MG63 (cell line): ENCODE results near the gene TIMM29. TPM values are rescaled to one million over a fixed set of nuclear protein-coding genes. Genes with fewer than 3 reads are reported as not detected.
A peak's percentile ranks its signal among the peaks of the same experiment; 100 is the strongest.

Experiments
- DNase-seq: peaks from one replicate; pipeline ENCODE4 v3.0.0-alpha.2; 2020
- H3K27me3 ChIP-seq: fragments of 250-450 bp; sonication (Bioruptor Pico); 2 replicates; pipeline ENCODE4 v1.5.1; 2020; ENCODE audit warnings: mild to moderate bottlenecking, moderate library complexity
- H3K36me3 ChIP-seq: fragments of 250-450 bp; sonication (Bioruptor Pico); 2 replicates; pipeline ENCODE4 v1.5.1; 2020; ENCODE audit warnings: mild to moderate bottlenecking, moderate library complexity
- H3K4me3 ChIP-seq: fragments of 250-450 bp; sonication (Bioruptor Pico); 2 replicates; pipeline ENCODE4 v1.5.1; 2020; ENCODE audit warnings: mild to moderate bottlenecking, moderate library complexity
- H3K9me3 ChIP-seq: fragments of 250-450 bp; sonication (Bioruptor Pico); 2 replicates; pipeline ENCODE4 v1.5.1; 2020; ENCODE audit warnings: mild to moderate bottlenecking, moderate library complexity
- total RNA-seq: library from RNA; depleted of rRNA; stranded (reverse); fragments of >200 nt; shearing (Covaris generic); gene quantifications from 2 replicates; pipeline ENCODE4 v1.2.3, GENCODE V29; 2014; ENCODE audit warnings: low replicate concordance

TIMM29 gene
- total RNA-seq, 1 experiment from 2014 or later, result 39.2 TPM

DNA sequence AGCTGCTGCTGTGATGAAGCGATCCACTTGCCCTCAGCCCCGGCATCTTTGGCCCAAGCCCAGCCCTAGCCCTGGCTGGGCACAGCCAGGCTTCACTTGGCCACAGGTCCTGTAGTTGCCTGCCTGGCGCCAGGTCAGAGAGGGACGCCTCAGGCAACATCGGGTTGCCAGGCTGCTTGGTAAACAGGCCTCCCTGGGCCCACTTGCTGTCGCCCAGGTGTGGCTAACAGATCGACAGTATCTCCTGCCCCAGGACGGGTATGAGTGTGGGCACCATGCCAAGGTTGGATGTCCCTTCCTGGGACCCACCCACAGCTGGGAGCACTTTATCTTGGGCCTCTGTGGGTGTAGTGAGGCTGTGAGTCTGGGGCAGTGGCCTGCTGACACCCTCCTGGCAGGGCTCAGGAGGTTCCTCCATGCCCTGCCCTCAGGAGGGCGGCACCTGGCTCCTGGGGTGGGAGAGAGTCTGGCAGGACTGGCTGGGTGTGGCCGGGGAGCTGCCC lies 29.4 kb upstream of the TIMM29 start:
- DNase-seq, result peak; percentile 34
- H3K9me3 ChIP-seq, result no peaks in the 10 kb centered on the region
- no peak overlapping the region for H3K4me3 ChIP-seq
- H3K36me3 ChIP-seq, result peaks cover 7% of the 10 kb centered on the region
- no peaks in the 10 kb centered on the region for H3K27me3 ChIP-seq

DNA sequence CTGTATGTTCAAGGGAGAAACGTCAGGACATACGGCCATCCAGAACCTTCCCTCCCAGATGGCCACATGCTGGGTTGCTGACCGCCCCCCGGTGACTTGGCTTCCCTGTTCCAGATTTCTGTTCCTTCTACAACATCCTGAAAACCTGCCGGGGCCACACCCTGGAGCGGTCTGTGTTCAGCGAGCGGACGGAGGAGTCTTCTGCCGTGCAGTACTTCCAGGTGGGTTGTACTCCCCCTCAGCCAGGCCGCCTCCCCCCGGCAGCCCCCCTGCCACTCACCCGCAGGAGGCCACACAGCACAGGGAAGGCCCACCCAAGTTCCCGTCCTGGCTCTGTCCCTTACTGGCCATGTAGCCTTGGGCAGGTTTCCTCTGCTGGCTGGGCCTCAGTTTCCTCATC lies 20.7 kb upstream of the TIMM29 start:
- Histone ChIP-seq H3K36me3 (peaks cover 44% of the 10 kb centered on the region), H3K4me3 (no peak overlapping the region), H3K9me3 (no peaks in the 10 kb centered on the region), H3K27me3 (no peaks in the 10 kb centered on the region)
- DNase-seq, result no peak

DNA sequence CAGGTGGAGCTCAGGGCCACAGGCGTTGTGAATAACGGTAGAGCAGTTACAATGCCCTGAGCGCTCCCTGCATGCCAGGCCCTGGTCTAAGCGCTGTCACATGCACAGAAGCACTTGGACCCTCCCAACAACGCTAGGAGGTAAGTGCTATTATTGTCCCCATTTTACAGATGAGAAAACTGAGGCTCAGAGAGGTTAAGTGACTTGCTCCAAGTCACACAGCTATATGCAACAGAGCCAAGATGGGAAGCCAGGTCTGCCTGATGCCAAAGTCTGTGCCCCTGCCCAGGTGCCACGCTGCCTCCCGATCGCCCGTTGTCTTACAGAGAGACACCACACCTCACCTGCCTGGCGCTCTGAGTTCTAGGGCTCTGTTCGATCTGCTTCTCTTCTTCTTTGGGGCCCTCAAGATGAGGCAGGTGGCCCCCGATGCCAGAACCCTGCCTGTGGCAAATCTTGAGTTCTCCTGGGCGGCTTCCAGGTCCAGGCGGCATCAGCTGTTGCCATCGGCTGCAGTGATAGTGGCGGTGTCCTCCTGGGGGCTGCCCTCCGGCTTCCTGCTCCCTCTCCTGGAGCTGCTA lies 20.1 kb upstream of the TIMM29 start:
- H3K36me3 ChIP-seq, result peaks cover 46% of the 10 kb centered on the region
- H3K27me3 ChIP-seq, result no peaks in the 10 kb centered on the region
- no peak overlapping the region for H3K4me3 ChIP-seq
- H3K9me3 ChIP-seq, result no peaks in the 10 kb centered on the region
- no peak for DNase-seq

DNA sequence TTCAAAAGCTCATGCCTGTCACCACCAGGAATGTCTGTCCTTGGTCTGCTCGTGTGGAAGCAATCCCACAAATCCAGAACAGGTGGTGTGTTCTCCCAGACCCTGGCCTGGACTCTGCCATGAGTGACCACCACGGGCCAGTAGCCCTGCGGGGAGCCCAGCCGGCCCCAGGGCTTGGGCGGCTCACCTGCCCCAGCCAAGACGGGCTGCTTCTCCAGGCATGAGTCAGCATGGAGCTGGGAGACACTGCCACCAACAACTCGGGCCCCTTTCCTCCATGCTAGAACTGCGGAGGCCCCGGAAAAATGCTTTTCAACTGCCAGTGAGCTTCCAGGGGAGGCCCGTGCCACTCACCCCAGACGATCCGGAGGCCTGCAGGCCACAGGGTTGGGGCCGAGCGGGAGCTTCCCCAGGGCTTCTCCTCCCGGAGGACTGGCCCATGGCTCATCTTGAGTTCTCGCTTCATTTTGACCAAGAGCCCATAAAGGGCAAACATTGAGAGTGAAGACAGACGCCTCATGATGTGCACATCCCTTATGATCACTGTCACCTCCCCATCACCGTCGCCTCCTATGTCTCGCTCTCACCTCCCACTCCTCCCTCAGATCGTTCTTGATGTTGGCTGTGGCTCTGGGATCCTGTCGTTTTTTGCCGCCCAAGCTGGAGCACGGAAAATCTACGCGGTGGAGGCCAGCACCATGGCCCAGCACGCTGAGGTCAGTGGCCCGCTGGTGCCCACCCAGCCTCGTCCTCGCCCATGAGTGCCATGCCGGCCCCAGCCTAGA lies 16.8 kb upstream of the TIMM29 start:
- Histone ChIP-seq H3K36me3 (peaks cover 67% of the 10 kb centered on the region), H3K4me3 (no peak overlapping the region), H3K27me3 (no peaks in the 10 kb centered on the region), H3K9me3 (no peaks in the 10 kb centered on the region)
- no peak for DNase-seq

DNA sequence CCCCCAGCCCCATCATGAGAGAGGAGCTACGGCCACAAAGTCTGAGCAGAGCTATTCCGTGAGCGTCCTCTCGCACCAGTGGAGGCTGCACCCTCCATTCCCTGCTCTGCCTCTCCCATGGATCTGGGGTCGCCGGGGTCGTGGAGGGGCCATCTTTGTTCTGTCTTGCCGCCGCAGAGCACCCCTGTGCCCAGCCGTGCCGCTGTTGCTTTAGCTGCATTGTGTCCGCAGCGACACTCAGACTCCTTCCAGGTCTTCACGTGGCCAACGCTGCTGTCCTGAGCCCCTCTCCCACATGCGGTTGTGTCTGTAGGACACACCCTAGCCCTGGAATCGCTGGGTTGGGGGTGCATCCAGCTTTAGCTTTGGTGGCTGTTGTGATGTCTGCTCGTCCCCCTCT lies 16.0 kb upstream of the TIMM29 start:
- no peak overlapping the region for H3K4me3 ChIP-seq
- no peaks in the 10 kb centered on the region for H3K9me3 ChIP-seq
- H3K27me3 ChIP-seq, result no peaks in the 10 kb centered on the region
- DNase-seq, result no peak
- peaks cover 72% of the 10 kb centered on the region for H3K36me3 ChIP-seq

DNA sequence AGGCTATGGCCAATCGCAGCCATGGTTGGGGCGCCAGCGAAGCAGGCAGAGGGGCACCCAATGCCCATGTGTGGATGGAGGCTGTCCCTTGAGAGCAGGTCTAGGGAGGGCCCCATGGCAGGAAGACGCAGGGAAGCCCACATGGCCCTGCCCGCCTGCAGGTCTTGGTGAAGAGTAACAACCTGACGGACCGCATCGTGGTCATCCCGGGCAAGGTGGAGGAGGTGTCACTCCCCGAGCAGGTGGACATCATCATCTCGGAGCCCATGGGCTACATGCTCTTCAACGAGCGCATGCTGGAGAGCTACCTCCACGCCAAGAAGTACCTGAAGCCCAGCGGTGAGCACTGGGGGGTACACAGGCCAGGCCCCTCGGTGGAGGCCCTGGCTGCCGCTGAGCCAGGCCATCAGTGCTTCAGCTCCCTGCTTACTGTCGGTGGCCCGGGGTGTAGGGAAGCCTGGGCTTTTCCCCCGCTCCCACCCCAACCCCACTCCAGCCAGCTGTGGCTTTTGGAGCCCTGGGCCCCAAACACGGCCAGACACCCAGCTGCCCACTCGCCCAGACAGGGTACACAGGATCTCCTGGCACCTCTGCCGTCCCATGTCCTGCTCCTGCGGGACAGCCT lies 14.8 kb upstream of the TIMM29 start:
- H3K4me3 ChIP-seq, result no peak overlapping the region
- no peak for DNase-seq
- H3K36me3 ChIP-seq, result peaks cover 68% of the 10 kb centered on the region
- no peaks in the 10 kb centered on the region for H3K9me3 ChIP-seq
- H3K27me3 ChIP-seq, result no peaks in the 10 kb centered on the region

DNA sequence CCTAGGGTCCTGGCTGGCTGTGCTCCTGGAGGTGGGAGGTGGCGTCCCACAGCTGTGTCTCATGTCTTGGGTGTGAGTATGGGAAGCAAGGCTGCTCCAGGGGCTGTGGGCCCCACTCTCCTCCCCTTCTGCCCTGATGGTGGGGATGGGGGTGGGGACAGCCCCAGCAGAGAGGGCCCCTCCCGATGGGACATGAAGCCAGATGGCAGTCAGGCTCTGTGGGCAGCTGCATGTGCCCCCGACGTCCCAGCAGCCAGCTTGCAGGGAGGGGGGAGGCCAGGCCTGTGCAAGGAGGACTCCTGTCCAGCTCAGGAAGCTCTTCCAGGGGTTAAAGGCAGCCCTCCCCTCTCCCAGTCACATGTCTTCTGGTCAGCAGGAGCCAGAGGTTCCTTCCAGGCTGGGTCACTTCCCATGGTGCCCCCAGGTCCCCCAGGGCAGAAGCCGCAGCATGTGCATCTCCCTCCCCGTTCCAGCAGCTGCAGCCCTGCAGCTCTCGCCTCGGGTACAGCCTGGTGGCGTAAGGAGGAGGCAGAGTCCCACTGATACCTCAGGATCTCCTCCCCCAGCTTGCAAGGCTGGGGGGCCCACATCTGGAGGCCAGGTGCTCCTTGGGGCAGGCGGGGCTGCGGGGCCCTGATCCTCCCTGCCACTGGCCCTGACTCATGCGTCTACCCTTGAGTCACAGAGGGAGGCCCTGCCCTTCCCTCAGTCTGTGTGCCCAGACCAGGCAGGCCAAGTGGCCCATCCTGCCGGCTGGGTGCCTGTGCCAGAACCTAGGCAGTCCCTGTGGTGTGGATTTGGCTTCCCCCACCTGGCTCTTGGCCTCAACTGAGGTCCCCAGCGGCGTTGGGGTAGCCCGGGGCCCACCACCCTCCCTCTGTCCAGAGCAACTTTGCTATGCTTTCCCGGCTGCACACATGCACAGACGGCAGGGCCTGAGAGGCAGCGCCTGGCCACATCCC lies 13.2 kb upstream of the TIMM29 start:
- H3K36me3 ChIP-seq, result peaks cover 69% of the 10 kb centered on the region
- H3K9me3 ChIP-seq, result no peaks in the 10 kb centered on the region
- H3K27me3 ChIP-seq, result no peaks in the 10 kb centered on the region
- H3K4me3 ChIP-seq, result no peak overlapping the region
- peak; percentile 89 for DNase-seq

DNA sequence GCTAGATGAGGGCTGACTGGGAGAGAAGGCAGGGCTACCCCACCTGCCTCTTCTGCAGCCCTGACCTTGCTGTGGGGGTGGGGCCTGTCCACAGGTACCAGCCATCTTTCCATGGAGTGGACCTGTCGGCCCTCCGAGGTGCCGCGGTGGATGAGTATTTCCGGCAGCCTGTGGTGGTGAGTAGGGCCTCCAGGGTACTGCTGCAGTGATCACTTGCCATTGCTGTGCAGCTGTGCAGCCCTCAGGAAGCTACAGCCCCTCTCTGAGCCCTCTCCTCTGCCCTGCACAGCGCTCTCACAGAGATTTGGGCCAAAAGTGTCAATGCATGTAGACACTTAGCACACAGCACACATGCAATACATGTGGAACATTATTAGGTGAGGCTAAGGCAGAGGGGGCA lies 12.0 kb upstream of the TIMM29 start:
- H3K27me3 ChIP-seq, result no peaks in the 10 kb centered on the region
- no peaks in the 10 kb centered on the region for H3K9me3 ChIP-seq
- DNase-seq, result no peak
- H3K4me3 ChIP-seq, result no peak overlapping the region
- peaks cover 71% of the 10 kb centered on the region for H3K36me3 ChIP-seq

DNA sequence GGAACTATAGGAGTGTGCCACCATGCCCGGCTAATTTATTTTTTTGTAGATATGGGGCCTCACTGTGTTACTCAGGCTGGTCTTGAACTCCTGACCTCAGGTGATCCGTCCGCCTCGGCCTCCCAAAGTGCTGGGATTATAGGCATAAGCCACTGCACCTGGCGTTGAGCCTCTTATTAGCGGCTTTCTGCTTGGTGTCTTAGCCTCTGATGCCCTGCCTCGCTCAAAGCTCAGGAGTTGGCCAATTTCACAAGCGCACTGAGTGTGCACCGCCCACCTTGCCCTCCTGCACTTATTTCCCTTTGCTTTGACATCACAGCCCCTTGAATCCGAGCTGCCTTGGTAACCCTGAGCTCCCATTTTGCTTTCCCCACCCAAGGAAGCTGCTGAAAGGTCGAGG lies 10.3 kb upstream of the TIMM29 start:
- no peaks in the 10 kb centered on the region for H3K9me3 ChIP-seq
- H3K36me3 ChIP-seq, result peaks cover 76% of the 10 kb centered on the region
- no peak for DNase-seq

DNA sequence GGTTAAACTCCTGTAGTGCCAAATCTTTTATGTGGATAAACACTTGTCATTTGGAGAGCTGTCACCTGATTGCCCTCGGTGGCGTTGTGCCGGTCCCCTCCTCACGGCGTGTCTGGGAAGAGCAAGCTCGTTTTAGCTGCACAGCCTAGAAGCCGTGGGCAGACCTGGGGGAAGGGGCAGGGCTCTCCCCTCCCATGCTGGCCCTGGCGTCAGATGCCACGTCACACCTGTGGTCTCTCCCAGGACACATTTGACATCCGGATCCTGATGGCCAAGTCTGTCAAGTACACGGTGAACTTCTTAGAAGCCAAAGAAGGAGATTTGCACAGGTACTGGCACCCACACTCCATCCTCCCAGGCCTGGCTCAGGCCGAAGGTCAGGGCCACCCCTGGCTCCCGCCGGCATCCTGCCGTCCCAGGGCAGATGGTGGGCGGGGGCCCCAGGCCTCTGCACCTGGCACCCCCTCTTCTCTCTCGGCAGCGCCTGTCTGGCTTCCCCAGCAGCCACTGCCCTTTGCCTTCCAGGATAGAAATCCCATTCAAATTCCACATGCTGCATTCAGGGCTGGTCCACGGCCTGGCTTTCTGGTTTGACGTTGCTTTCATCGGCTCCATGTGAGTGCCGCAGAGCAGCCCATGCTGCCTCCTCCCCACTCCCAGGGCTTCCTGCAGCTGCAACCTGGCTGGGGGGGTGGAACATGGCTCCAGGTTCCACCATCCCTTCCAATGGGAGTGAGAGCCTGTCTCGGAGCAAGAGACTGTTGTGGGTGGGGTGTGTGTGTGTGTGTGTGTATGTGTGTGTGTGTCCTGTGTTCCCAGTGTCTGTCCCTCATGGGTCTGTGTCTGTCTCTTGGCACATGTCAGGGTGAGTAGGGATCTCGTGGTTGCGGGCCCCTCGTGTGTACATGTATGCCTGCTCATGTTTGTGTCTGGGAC lies 9.0 kb upstream of the TIMM29 start:
- peaks cover 83% of the 10 kb centered on the region for H3K36me3 ChIP-seq

More for the DNA sequence above, 10.3 kb upstream of the TIMM29 start:
- no peak overlapping the region for H3K4me3 ChIP-seq
- no peaks in the 10 kb centered on the region for H3K27me3 ChIP-seq

DNA sequence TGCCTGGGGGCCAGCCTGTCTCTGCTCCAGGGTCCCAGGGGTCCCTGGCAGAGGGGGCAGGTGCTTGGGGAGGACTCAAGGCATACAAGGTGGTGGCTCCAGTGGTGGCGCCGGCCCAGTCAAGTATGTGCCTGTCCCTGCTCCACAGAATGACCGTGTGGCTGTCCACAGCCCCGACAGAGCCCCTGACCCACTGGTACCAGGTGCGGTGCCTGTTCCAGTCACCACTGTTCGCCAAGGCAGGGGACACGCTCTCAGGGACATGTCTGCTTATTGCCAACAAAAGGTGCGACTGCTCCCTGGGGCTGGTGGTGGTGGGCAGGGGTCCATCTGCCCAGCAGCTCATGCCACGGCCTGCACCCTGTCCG lies 8.3 kb upstream of the TIMM29 start:
- Histone ChIP-seq H3K36me3 (peaks cover 80% of the 10 kb centered on the region), H3K4me3 (no peak overlapping the region), H3K27me3 (no peaks in the 10 kb centered on the region), H3K9me3 (no peaks in the 10 kb centered on the region)
- DNase-seq, result no peak

More for the DNA sequence above, 9.0 kb upstream of the TIMM29 start:
- Histone ChIP-seq H3K4me3 (no peak overlapping the region), H3K27me3 (no peaks in the 10 kb centered on the region), H3K9me3 (no peaks in the 10 kb centered on the region)
- no peak for DNase-seq

DNA sequence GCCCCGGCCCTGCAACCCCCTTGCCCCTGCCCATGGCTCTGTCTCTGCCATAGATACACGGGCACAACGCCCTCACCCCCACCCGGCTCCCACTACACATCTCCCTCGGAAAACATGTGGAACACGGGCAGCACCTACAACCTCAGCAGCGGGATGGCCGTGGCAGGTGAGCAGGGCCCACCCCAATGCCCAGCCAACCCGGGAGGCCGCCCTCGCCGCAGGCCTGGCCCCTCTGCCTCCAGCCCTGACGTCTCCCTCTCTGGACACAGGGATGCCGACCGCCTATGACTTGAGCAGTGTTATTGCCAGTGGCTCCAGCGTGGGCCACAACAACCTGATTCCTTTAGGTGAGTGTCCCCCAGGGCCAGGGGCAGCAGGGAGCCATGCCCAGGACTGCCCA lies 7.8 kb upstream of the TIMM29 start:
- no peak overlapping the region for H3K4me3 ChIP-seq
- DNase-seq, result no peak
- H3K36me3 ChIP-seq, result peaks cover 78% of the 10 kb centered on the region
- H3K27me3 ChIP-seq, result no peaks in the 10 kb centered on the region
- H3K9me3 ChIP-seq, result no peaks in the 10 kb centered on the region

DNA sequence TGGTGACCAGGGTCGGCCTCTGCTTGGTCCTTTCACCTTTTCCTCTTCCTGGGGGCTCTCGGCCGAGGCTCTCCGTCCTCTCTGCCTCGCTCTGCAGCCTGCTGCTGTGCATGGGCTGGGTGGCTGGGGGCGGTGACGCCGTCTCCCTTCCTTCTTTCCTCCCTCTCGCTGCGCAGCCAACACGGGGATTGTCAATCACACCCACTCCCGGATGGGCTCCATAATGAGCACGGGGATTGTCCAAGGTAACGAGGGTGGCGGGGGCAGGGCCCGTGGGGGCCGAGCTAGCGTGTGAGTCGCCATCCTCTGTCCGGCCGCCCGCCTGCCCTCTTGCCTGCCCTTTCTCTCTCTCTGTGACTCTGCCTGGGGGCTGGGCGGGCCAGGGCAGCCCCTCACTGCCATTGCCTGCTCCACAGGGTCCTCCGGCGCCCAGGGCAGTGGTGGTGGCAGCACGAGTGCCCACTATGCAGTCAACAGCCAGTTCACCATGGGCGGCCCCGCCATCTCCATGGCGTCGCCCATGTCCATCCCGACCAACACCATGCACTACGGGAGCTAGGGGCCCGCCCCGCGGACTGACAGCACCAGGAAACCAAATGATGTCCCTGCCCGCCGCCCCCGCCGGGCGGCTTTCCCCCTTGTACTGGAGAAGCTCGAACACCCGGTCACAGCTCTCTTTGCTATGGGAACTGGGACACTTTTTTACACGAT lies 7.3 kb upstream of the TIMM29 start:
- Histone ChIP-seq H3K27me3 (no peaks in the 10 kb centered on the region), H3K9me3 (no peaks in the 10 kb centered on the region)
- no peak for DNase-seq

DNA sequence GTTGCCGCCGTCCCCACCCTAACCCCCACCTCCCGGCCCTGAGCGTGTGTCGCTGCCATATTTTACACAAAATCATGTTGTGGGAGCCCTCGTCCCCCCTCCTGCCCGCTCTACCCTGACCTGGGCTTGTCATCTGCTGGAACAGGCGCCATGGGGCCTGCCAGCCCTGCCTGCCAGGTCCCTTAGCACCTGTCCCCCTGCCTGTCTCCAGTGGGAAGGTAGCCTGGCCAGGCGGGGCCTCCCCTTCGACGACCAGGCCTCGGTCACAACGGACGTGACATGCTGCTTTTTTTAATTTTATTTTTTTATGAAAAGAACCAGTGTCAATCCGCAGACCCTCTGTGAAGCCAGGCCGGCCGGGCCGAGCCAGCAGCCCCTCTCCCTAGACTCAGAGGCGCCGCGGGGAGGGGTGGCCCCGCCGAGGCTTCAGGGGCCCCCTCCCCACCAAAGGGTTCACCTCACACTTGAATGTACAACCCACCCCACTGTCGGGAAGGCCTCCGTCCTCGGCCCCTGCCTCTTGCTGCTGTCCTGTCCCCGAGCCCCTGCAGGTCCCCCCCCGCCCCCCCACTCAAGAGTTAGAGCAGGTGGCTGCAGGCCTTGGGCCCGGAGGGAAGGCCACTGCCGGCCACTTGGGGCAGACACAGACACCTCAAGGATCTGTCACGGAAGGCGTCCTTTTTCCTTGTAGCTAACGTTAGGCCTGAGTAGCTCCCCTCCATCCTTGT lies 6.5 kb upstream of the TIMM29 start:
- Histone ChIP-seq H3K9me3 (no peaks in the 10 kb centered on the region), H3K4me3 (no peak overlapping the region), H3K27me3 (no peaks in the 10 kb centered on the region), H3K36me3 (peaks cover 71% of the 10 kb centered on the region)
- no peak for DNase-seq

More for the DNA sequence above, 7.3 kb upstream of the TIMM29 start:
- H3K4me3 ChIP-seq, result no peak overlapping the region
- peaks cover 74% of the 10 kb centered on the region for H3K36me3 ChIP-seq

DNA sequence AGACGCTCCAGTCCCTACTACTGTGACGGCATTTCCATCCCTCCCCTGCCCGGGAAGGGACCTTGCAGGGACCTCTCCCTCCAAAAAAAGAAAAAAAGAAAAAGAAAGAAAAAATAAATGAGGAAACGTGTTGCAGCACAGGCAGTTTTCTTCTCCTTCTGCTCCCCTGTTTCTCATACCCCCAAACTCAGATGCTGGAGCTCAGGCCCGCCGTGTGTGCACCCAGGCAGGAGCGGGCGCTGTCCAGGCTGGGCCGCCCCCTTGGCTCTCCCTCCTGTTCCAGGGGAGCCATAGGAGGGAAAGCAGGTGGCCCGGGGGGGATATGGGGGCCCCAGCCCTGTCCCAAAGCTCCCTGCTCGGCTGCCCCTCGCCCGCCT lies 6.0 kb upstream of the TIMM29 start:
- Histone ChIP-seq H3K36me3 (peaks cover 71% of the 10 kb centered on the region), H3K4me3 (no peak overlapping the region), H3K27me3 (no peaks in the 10 kb centered on the region), H3K9me3 (no peaks in the 10 kb centered on the region)
- DNase-seq, result no peak
